ENCODE data around the gene SPINK13. TPM values are rescaled to one million over a fixed set of nuclear protein-coding genes. Genes with fewer than 3 reads are reported as not detected.

Gene SPINK13
- total and polyA plus RNA-seq, 2 of the 8 experiments (the other 6 are each of a cell fraction or from before 2014, with no cell fraction given) = not detected

DNA sequence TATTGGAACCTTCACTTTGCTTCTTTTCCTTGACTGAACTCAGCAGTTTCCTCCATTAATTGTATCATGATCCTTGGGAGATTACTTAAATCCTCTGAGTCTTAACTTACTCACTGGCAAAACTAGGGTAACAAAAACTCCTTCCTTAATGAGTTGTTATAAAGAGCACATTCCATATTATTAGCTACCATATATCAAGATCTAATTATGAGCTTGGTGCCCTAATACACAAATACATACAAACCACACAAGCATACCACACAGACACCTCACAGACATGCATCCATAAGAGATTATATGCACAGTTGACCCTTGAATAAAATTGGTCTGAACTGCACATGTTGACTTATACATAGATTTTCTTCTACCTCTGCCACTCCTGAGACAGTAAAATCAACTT lies 41.2 kb downstream of the SPINK13 start:
- Histone ChIP-seq H3K14ac (ENCODE audit: insufficient read length) (no peak overlapping the region), H4K91ac (replicated peaks; ENCODE audit: insufficient read length, low read length) (no peak overlapping the region), H3K27me3 (replicated peaks in 1 of 4; ENCODE audit: control insufficient read depth in 3 of 4, extremely low read depth in 1 of 4, insufficient read depth in 3 of 4, low read length in 3 of 4) (peaks cover 0 to 2% (median 0%) of the 10 kb centered on the region in 4 experiments; a peak in 1 of 7 replicates), H3K4ac (replicated peaks; ENCODE audit: insufficient read length, low read depth, low read length) (no peak overlapping the region), H4K20me1 (replicated peaks in 1 of 2; ENCODE audit: control insufficient read depth in 1 of 2, insufficient read depth in 2 of 2, low read length in 2 of 2) (no peaks in the 10 kb centered on the region), H2AFZ (ENCODE audit: low read length) (no peak overlapping the region), H2BK120ac (replicated peaks; ENCODE audit: low read depth, low read length) (no peak overlapping the region), H2BK15ac (ENCODE audit: low read length) (no peak overlapping the region), H2BK12ac (ENCODE audit: low read depth, low read length) (no peak overlapping the region), H2BK20ac (ENCODE audit: low read length) (no peak overlapping the region), H3K4me2 (ENCODE audit: insufficient read depth in 1 of 2, low read depth in 2 of 2, low read length in 2 of 2) (no peak overlapping the region), H3K9me3 (ENCODE audit: insufficient read depth in 2 of 2, low read depth in 1 of 2, low read length in 1 of 2) (peaks cover 0 to 4% of the 10 kb centered on the region in 2 experiments; a peak in 1 of 4 replicates), H3K23me2 (ENCODE audit: low read depth, low read length) (no peaks in the 10 kb centered on the region), H2BK5ac (ENCODE audit: low read depth, low read length) (no peak overlapping the region), H4K5ac (ENCODE audit: insufficient read length, low read depth, low read length) (no peak overlapping the region), H3K79me2 (ENCODE audit: control insufficient read depth in 1 of 2, insufficient read depth in 2 of 2, low read length in 2 of 2) (no peaks in the 10 kb centered on the region), H3K27ac (ENCODE audit: low read depth, low read length) (no peak overlapping the region), H3K9ac (replicated peaks in 1 of 4; ENCODE audit: extremely low read depth in 1 of 4, low read depth in 3 of 4, low read length in 3 of 4) (no peak overlapping the region), H3K23ac (ENCODE audit: insufficient read length) (no peak overlapping the region), H3K4me3 (ENCODE audit: extremely low read depth in 1 of 4, insufficient read depth in 2 of 4, low read depth in 3 of 4, low read length in 4 of 4) (no peak overlapping the region), H3K56ac (replicated peaks; ENCODE audit: insufficient read length, low read depth, low read length) (no peak overlapping the region), H3K18ac (ENCODE audit: extremely low read depth, low read length) (no peak overlapping the region), H3K36me3 (ENCODE audit: control insufficient read depth in 2 of 4, insufficient read depth in 4 of 4, low read length in 3 of 4) (no peaks in the 10 kb centered on the region), H3K79me1 (ENCODE audit: low read depth, low read length) (no peaks in the 10 kb centered on the region; the same call in 1 of the 2 replicates), H2AK5ac (ENCODE audit: low read depth, low read length) (no peak overlapping the region), H4K8ac (ENCODE audit: extremely low read depth, insufficient read depth, low read length) (no peak overlapping the region), H3K4me1 (replicated peaks in 1 of 4; ENCODE audit: control insufficient read depth in 3 of 4, insufficient read depth in 4 of 4, low read length in 3 of 4) (no peaks in the 10 kb centered on the region)
- ChIA-PET POLR2A (ENCODE audit: partially characterized antibody) (no interaction called here), CTCF (ENCODE audit: partially characterized antibody) (no interaction called here)
- FAIRE-seq (no peak), DNase-seq (ENCODE audit: low read depth in 1 of 2, low spot score in 2 of 2) (no peak)
- no peak for TF ChIP-seq CBX8 (IDR thresholded peaks at IDR 0.05; ENCODE audit: borderline replicate concordance, low read depth, low read length)
- no peak for TF ChIP-seq SIX5 (IDR thresholded peaks at IDR 0.05; ENCODE audit: low read depth, low read length)
- no peak for TF ChIP-seq SIRT6 (IDR thresholded peaks at IDR 0.05; ENCODE audit: low read length)
- no peak for TF ChIP-seq BCL11A (IDR thresholded peaks at IDR 0.05; ENCODE audit: low read depth in 2 of 2, low read length in 2 of 2)
- no peak for TF ChIP-seq TEAD4 (IDR thresholded peaks at IDR 0.05; ENCODE audit: low read depth, low read length)
- TF ChIP-seq TAF7 (optimal IDR thresholded peaks at IDR 0.05; ENCODE audit: borderline replicate concordance, low read depth, low read length) = no peak
- TF ChIP-seq, protein P1, sequence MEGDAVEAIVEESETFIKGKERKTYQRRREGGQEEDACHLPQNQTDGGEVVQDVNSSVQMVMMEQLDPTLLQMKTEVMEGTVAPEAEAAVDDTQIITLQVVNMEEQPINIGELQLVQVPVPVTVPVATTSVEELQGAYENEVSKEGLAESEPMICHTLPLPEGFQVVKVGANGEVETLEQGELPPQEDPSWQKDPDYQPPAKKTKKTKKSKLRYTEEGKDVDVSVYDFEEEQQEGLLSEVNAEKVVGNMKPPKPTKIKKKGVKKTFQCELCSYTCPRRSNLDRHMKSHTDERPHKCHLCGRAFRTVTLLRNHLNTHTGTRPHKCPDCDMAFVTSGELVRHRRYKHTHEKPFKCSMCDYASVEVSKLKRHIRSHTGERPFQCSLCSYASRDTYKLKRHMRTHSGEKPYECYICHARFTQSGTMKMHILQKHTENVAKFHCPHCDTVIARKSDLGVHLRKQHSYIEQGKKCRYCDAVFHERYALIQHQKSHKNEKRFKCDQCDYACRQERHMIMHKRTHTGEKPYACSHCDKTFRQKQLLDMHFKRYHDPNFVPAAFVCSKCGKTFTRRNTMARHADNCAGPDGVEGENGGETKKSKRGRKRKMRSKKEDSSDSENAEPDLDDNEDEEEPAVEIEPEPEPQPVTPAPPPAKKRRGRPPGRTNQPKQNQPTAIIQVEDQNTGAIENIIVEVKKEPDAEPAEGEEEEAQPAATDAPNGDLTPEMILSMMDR (IDR thresholded peaks at IDR 0.05; ENCODE audit: control extremely low read depth in 1 of 3, insufficient read depth in 1 of 3, low read depth in 1 of 3, low read length in 3 of 3) = no peak
- TF ChIP-seq SP1 (IDR thresholded peaks at IDR 0.05; ENCODE audit: low read depth, low read length) = no peak
- TF ChIP-seq EP300 (IDR thresholded peaks at IDR 0.05; ENCODE audit: borderline replicate concordance in 1 of 2, low read depth in 2 of 2, low read length in 2 of 2) = no peak
- no peak for TF ChIP-seq HDAC2 (IDR thresholded peaks at IDR 0.05; ENCODE audit: borderline replicate concordance in 1 of 2, low read depth in 2 of 2, low read length in 2 of 2)
- no peak for TF ChIP-seq TAF1 (IDR thresholded peaks at IDR 0.05; ENCODE audit: low read depth, low read length)
- no peak for TF ChIP-seq TCF12 (IDR thresholded peaks at IDR 0.05; ENCODE audit: low read depth, low read length)
- TF ChIP-seq ZNF274 (IDR thresholded peaks at IDR 0.05; ENCODE audit: borderline replicate concordance, extremely low read depth, low read length) = no peak
